Fibroblast of mammary gland (primary cell): ENCODE measurements around the gene ADH7.

Source experiments
- DNase-seq: peaks from one replicate; pipeline ENCODE4 v3.0.0-alpha.2; 2010; ENCODE audit warnings: low read depth
- H3K4me3 ChIP-seq: 2 replicates; pipeline ENCODE4 v1.5.1; 2011; ENCODE audit warnings: low read depth, mild to moderate bottlenecking, low read length, moderate library complexity; ENCODE audit not compliant: control insufficient read depth
- TF ChIP-seq, protein P1 (sequence below): conservative IDR thresholded peaks from 2 replicates; pipeline ENCODE4 v1.5.1; 2011; ENCODE audit warnings: low read depth, low read length, inconsistent platforms; ENCODE audit not compliant: control insufficient read depth, insufficient read depth

Gene ADH7

GRCh38 chr4:99366491-99366890 lies 68.7 kb downstream of the ADH7 start:
- TF ChIP-seq, protein P1, sequence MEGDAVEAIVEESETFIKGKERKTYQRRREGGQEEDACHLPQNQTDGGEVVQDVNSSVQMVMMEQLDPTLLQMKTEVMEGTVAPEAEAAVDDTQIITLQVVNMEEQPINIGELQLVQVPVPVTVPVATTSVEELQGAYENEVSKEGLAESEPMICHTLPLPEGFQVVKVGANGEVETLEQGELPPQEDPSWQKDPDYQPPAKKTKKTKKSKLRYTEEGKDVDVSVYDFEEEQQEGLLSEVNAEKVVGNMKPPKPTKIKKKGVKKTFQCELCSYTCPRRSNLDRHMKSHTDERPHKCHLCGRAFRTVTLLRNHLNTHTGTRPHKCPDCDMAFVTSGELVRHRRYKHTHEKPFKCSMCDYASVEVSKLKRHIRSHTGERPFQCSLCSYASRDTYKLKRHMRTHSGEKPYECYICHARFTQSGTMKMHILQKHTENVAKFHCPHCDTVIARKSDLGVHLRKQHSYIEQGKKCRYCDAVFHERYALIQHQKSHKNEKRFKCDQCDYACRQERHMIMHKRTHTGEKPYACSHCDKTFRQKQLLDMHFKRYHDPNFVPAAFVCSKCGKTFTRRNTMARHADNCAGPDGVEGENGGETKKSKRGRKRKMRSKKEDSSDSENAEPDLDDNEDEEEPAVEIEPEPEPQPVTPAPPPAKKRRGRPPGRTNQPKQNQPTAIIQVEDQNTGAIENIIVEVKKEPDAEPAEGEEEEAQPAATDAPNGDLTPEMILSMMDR: no peak
- no peak overlapping the region for H3K4me3 ChIP-seq
- DNase-seq: no peak

DNA sequence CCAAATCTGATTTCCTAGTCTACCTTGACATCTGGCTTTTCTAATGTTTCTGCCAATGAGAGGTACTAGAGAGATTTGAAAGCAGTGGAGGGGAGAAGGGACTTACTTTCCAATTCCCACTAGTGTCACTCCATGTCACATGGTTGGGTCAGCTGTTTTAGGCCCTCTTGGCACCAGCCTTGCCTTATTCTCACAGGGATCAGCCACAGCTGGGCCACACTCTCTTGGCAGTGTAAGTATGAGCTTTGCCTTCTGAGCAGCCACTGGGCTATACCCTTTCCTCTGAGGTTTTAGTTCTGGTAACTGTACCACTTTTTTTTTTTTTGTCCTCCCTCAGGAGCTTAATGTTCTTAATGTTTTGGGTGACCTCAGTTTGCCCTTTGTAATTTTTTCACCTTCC lies 72.4 kb downstream of the ADH7 start:
- TF ChIP-seq, protein P1: no peak
- no peak overlapping the region for H3K4me3 ChIP-seq
- no peak for DNase-seq
